HG03103 (cell line): ENCODE measurements around the gene TGFBRAP1.

Experiments
- ATAC-seq: cut with Tn5 transposase; IDR thresholded peaks from one replicate; pipeline ENCODE4 v1.9.1; 2021; ENCODE audit warnings: low read depth; ENCODE audit not compliant: unreplicated experiment

Gene TGFBRAP1

GRCh38 chr2:105320651-105321215, 8.8 kb downstream of the TGFBRAP1 start:
- no peak for ATAC-seq

- ATAC-seq, result no peak
These were observed 11.6 kb downstream of the TGFBRAP1 start for GRCh38 chr2:105317937-105318336.

- peak; percentile 38 for ATAC-seq
These were observed 14.2 kb downstream of the TGFBRAP1 start for GRCh38 chr2:105315314-105315713.

GRCh38 chr2:105313877-105314276, 15.7 kb downstream of the TGFBRAP1 start:
- no peak for ATAC-seq

GRCh38 chr2:105309147-105309545, 20.4 kb downstream of the TGFBRAP1 start:
- no peak for ATAC-seq

- ATAC-seq, result no peak
These were observed 21.0 kb downstream of the TGFBRAP1 start for GRCh38 chr2:105308382-105309146.

GRCh38 chr2:105307962-105308361, 21.6 kb downstream of the TGFBRAP1 start:
- no peak for ATAC-seq

- ATAC-seq, result no peak
These were observed 22.0 kb downstream of the TGFBRAP1 start for GRCh38 chr2:105307550-105307949.

- ATAC-seq, result no peak
These were observed 22.4 kb downstream of the TGFBRAP1 start for GRCh38 chr2:105307146-105307545.

- peak; percentile 63 for ATAC-seq
These were observed 27.9 kb downstream of the TGFBRAP1 start for GRCh38 chr2:105301646-105302045.

- ATAC-seq, result no peak
These were observed 30.2 kb downstream of the TGFBRAP1 start for GRCh38 chr2:105299290-105299689.

GRCh38 chr2:105298017-105298416, 31.5 kb downstream of the TGFBRAP1 start:
- ATAC-seq, result no peak

- ATAC-seq, result no peak
These were observed 32.3 kb downstream of the TGFBRAP1 start for GRCh38 chr2:105297216-105297615.

GRCh38 chr2:105296017-105296611, 33.4 kb downstream of the TGFBRAP1 start:
- no peak for ATAC-seq

GRCh38 chr2:105294844-105295481, 34.6 kb downstream of the TGFBRAP1 start:
- no peak for ATAC-seq

- no peak for ATAC-seq
These were observed 35.5 kb downstream of the TGFBRAP1 start for GRCh38 chr2:105294046-105294445.

- no peak for ATAC-seq
These were observed 37.6 kb downstream of the TGFBRAP1 start for GRCh38 chr2:105291981-105292380.

GRCh38 chr2:105290981-105291660, 38.4 kb downstream of the TGFBRAP1 start:
- ATAC-seq, result no peak

GRCh38 chr2:105288133-105288532, 41.4 kb downstream of the TGFBRAP1 start:
- no peak for ATAC-seq

GRCh38 chr2:105287692-105288091, 41.8 kb downstream of the TGFBRAP1 start:
- ATAC-seq, result no peak

GRCh38 chr2:105283532-105283931, 46.0 kb downstream of the TGFBRAP1 start:
- no peak for ATAC-seq
